Measurements from ENCODE around the gene MGLL. TPM values are rescaled to one million over a fixed set of nuclear protein-coding genes. Genes with fewer than 3 reads are reported as not detected.

The MGLL gene
- total and polyA plus RNA-seq, 4 donors: 9.4 to 277 (median 74.2) TPM

GRCh38 chr3:127743351-127744252 lies 78.7 kb downstream of the MGLL start:
- Histone ChIP-seq H3K4me1 (ENCODE audit: control insufficient read depth in 4 of 4, insufficient read depth in 4 of 4, low read length in 3 of 4) (peaks cover 0 to 2% (median 0%) of the 10 kb centered on the region in 4 donors), H3K9ac (ENCODE audit: low read depth in 1 of 2, low read length in 2 of 2) (no peak overlapping the region), H3K9me3 (ENCODE audit: control insufficient read depth in 4 of 4, low read length in 3 of 4) (no peaks in the 10 kb centered on the region), H3K27ac (ENCODE audit: low read depth in 1 of 2, low read length in 2 of 2) (no peak overlapping the region), H3K36me3 (ENCODE audit: control insufficient read depth in 4 of 4, insufficient read depth in 3 of 4, low read depth in 1 of 4, low read length in 3 of 4) (peaks cover 3 to 14% (median 8%) of the 10 kb centered on the region in 4 donors), H3K27me3 (ENCODE audit: control insufficient read depth in 4 of 4, insufficient read depth in 4 of 4, low read length in 3 of 4) (no peaks in the 10 kb centered on the region), H3K4me3 (ENCODE audit: low read depth in 1 of 3, low read length in 3 of 3) (no peak overlapping the region)
- DNase-seq (ENCODE audit: low spot score): no peak
- 92% methylated on average over 15 of the region's 15 CpGs for WGBS
- TF ChIP-seq RXRA (IDR thresholded peaks at IDR 0.05): no peak
- no peak for TF ChIP-seq ZBTB33 (IDR thresholded peaks at IDR 0.05)
- no peak for TF ChIP-seq HNF4A (conservative IDR thresholded peaks at IDR 0.05)
- no peak for TF ChIP-seq FOXA2 (IDR thresholded peaks at IDR 0.05)
- no peak for TF ChIP-seq GABPA (IDR thresholded peaks at IDR 0.05 in 1 of 2, conservative IDR thresholded peaks at IDR 0.05 in 1 of 2)
- TF ChIP-seq HNF4G (IDR thresholded peaks at IDR 0.05): no peak
- no peak for TF ChIP-seq MAX (IDR thresholded peaks at IDR 0.05)
- TF ChIP-seq ATF3 (IDR thresholded peaks at IDR 0.05): no peak
- TF ChIP-seq CTCF (IDR thresholded peaks at IDR 0.05; ENCODE audit: low read depth, low read length, missing input control): no peak

- peaks cover 0 to 2% (median 0%) of the 10 kb centered on the region in 4 donors for H3K4me1 ChIP-seq (ENCODE audit: control insufficient read depth in 4 of 4, insufficient read depth in 4 of 4, low read length in 3 of 4)
- H3K4me3 ChIP-seq (ENCODE audit: low read depth in 1 of 3, low read length in 3 of 3): no peak overlapping the region
- 93% methylated on average over 9 of the region's 9 CpGs for whole genome bisulfite sequencing
- H3K27me3 ChIP-seq (ENCODE audit: control insufficient read depth in 4 of 4, insufficient read depth in 4 of 4, low read length in 3 of 4): no peaks in the 10 kb centered on the region
- no peak overlapping the region for H3K27ac ChIP-seq (ENCODE audit: low read depth in 1 of 2, low read length in 2 of 2)
- DNase-seq (ENCODE audit: low spot score): no peak
- TF ChIP-seq YY1 (IDR thresholded peaks at IDR 0.05): no peak
- TF ChIP-seq CTCF (IDR thresholded peaks at IDR 0.05; ENCODE audit: low read depth, low read length, missing input control): no peak
- no peak for TF ChIP-seq MAX (IDR thresholded peaks at IDR 0.05)
- TF ChIP-seq TAF1 (conservative IDR thresholded peaks at IDR 0.05): no peak
- no peak for TF ChIP-seq REST (IDR thresholded peaks at IDR 0.05)
- no peak for TF ChIP-seq SP1 (IDR thresholded peaks at IDR 0.05)
- TF ChIP-seq GABPA (IDR thresholded peaks at IDR 0.05 in 1 of 2, conservative IDR thresholded peaks at IDR 0.05 in 1 of 2): no peak
- no peak for TF ChIP-seq ZBTB33 (IDR thresholded peaks at IDR 0.05)
- TF ChIP-seq NR2F2 (IDR thresholded peaks at IDR 0.05): no peak
- no peak for TF ChIP-seq JUND (IDR thresholded peaks at IDR 0.05)
- no peak for TF ChIP-seq HNF4G (IDR thresholded peaks at IDR 0.05)
- H3K36me3 ChIP-seq (ENCODE audit: control insufficient read depth in 4 of 4, insufficient read depth in 3 of 4, low read depth in 1 of 4, low read length in 3 of 4): peaks cover 3 to 17% (median 8%) of the 10 kb centered on the region in 4 donors
- H3K9me3 ChIP-seq (ENCODE audit: control insufficient read depth in 4 of 4, low read length in 3 of 4): no peaks in the 10 kb centered on the region
- H3K9ac ChIP-seq (ENCODE audit: low read depth in 1 of 2, low read length in 2 of 2): no peak overlapping the region
These were observed 79.7 kb downstream of the MGLL start for GRCh38 chr3:127742580-127742979.
